Ishikawa (cell line): Measurements from ENCODE around the gene SASH1.

Experiments used
- CEBPB ChIP-seq: IDR thresholded peaks from 2 replicates; pipeline ENCODE4 v1.6.1; 2012
- CREB1 ChIP-seq: IDR thresholded peaks from 2 replicates; pipeline ENCODE4 v1.6.1; 2012; ENCODE audit warnings: low read depth
- EGR1 ChIP-seq: IDR thresholded peaks from 2 replicates; pipeline ENCODE4 v1.6.1; 2012
- EP300 ChIP-seq: IDR thresholded peaks from 2 replicates; pipeline ENCODE4 v1.6.1; 2012; ENCODE audit warnings: borderline replicate concordance
- FOXM1 ChIP-seq: IDR thresholded peaks from 2 replicates; pipeline ENCODE4 v1.6.1; 2012; ENCODE audit warnings: low read depth, borderline replicate concordance
- MAX ChIP-seq: IDR thresholded peaks from 2 replicates; pipeline ENCODE4 v1.6.1; 2012
- NFIC ChIP-seq: IDR thresholded peaks from 2 replicates; pipeline ENCODE4 v1.6.1; 2012
- RAD21 ChIP-seq: IDR thresholded peaks from 2 replicates; pipeline ENCODE4 v1.6.1; 2012; ENCODE audit warnings: low read depth
- TAF1 ChIP-seq: IDR thresholded peaks from 2 replicates; pipeline ENCODE4 v1.6.1; 2012; ENCODE audit warnings: low read depth, mild to moderate bottlenecking
- TCF12 ChIP-seq: IDR thresholded peaks from 2 replicates; pipeline ENCODE4 v1.6.1; 2012; ENCODE audit warnings: low read depth
- TEAD4 ChIP-seq: IDR thresholded peaks from 2 replicates; pipeline ENCODE4 v1.6.1; 2012
- YY1 ChIP-seq: IDR thresholded peaks from 2 replicates; pipeline ENCODE4 v1.6.1; 2012; ENCODE audit warnings: low read depth
- ZBTB7A ChIP-seq: IDR thresholded peaks from 2 replicates; pipeline ENCODE4 v1.6.1; 2012; ENCODE audit warnings: low read depth
- TF ChIP-seq, protein P1 (sequence below): IDR thresholded peaks from 2 replicates; pipeline ENCODE4 v1.6.1; 2012
- TF ChIP-seq, protein P2 (sequence below): IDR thresholded peaks from 2 replicates; pipeline ENCODE4 v1.6.1; 2012; ENCODE audit warnings: low read depth, mild to moderate bottlenecking

SASH1 gene

GRCh38 chr6:148370176-148370575, 27.5 kb downstream of the SASH1 start:
- no peak for TF ChIP-seq CREB1
- no peak for TF ChIP-seq TEAD4
- no peak for TF ChIP-seq YY1
- TF ChIP-seq TAF1 = no peak
- TF ChIP-seq ZBTB7A = no peak
- TF ChIP-seq NFIC = no peak
- no peak for TF ChIP-seq EGR1
- no peak for TF ChIP-seq MAX
- no peak for TF ChIP-seq CEBPB
- TF ChIP-seq RAD21 = no peak
- TF ChIP-seq, protein P1, sequence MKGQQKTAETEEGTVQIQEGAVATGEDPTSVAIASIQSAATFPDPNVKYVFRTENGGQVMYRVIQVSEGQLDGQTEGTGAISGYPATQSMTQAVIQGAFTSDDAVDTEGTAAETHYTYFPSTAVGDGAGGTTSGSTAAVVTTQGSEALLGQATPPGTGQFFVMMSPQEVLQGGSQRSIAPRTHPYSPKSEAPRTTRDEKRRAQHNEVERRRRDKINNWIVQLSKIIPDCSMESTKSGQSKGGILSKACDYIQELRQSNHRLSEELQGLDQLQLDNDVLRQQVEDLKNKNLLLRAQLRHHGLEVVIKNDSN = no peak
- TF ChIP-seq TCF12 = no peak
- no peak for TF ChIP-seq FOXM1

DNA sequence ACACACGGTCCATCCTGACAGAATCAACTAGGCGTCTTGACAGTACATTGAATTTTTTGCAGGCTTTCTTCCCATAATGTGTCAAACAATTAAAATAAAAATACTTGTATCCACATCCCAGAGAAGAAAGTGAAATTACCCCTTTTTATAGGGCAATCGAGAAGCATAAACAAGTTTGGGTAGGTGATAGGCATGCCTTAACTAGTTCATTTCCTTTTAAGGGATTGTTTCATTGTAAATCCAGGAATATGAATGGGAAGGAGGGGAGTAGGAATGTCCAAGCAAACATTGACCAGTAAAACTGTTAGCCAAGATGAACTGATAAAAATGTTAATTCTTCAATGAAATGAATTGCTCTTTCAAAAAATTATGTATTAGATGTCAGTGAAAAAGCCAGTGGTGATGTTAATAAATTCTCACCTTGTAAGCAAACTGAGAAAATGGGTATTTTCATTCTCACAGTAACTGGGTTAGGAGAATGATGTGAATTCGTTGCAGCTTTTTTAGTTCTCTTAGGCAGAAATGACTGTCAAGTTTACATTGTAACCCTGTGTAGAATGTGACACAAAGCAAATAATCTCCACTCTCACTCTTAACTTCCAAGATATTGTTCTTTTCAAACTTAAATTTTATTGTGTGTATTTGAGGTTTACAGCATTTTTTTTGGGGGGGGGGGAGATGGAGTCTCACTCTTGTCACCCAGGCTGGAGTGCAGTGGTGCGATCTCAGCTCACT, 31.6 kb downstream of the SASH1 start:
- TF ChIP-seq EP300 = no peak
- no peak for TF ChIP-seq MAX
- TF ChIP-seq RAD21 = no peak
- TF ChIP-seq, protein P2, sequence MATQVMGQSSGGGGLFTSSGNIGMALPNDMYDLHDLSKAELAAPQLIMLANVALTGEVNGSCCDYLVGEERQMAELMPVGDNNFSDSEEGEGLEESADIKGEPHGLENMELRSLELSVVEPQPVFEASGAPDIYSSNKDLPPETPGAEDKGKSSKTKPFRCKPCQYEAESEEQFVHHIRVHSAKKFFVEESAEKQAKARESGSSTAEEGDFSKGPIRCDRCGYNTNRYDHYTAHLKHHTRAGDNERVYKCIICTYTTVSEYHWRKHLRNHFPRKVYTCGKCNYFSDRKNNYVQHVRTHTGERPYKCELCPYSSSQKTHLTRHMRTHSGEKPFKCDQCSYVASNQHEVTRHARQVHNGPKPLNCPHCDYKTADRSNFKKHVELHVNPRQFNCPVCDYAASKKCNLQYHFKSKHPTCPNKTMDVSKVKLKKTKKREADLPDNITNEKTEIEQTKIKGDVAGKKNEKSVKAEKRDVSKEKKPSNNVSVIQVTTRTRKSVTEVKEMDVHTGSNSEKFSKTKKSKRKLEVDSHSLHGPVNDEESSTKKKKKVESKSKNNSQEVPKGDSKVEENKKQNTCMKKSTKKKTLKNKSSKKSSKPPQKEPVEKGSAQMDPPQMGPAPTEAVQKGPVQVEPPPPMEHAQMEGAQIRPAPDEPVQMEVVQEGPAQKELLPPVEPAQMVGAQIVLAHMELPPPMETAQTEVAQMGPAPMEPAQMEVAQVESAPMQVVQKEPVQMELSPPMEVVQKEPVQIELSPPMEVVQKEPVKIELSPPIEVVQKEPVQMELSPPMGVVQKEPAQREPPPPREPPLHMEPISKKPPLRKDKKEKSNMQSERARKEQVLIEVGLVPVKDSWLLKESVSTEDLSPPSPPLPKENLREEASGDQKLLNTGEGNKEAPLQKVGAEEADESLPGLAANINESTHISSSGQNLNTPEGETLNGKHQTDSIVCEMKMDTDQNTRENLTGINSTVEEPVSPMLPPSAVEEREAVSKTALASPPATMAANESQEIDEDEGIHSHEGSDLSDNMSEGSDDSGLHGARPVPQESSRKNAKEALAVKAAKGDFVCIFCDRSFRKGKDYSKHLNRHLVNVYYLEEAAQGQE = no peak
- TF ChIP-seq YY1 = no peak
- TF ChIP-seq EGR1 = no peak
- TF ChIP-seq TCF12 = no peak
- no peak for TF ChIP-seq CEBPB
- no peak for TF ChIP-seq ZBTB7A
- no peak for TF ChIP-seq CREB1
- TF ChIP-seq FOXM1 = no peak
- TF ChIP-seq, protein P1 = no peak
- TF ChIP-seq TEAD4 = no peak

- TF ChIP-seq TAF1 (no peak), ZBTB7A (no peak), CEBPB (no peak), MAX (no peak), FOXM1 (no peak), RAD21 (no peak), EP300 (no peak), CREB1 (no peak), TEAD4 (no peak), YY1 (no peak), EGR1 (no peak), NFIC (no peak), TCF12 (no peak)
- TF ChIP-seq, protein P1 = no peak
- TF ChIP-seq, protein P2 = no peak
Measured at GRCh38 chr6:148375401-148375800, 32.8 kb downstream of the SASH1 start.

- TF ChIP-seq FOXM1 (no peak), RAD21 (no peak), MAX (no peak), EGR1 (no peak), YY1 (no peak), TEAD4 (no peak), CREB1 (no peak)
- TF ChIP-seq, protein P1 = no peak
Measured at GRCh38 chr6:148379481-148379880, 36.8 kb downstream of the SASH1 start.
